ENCODE results near the gene DUS3L.

DNA sequence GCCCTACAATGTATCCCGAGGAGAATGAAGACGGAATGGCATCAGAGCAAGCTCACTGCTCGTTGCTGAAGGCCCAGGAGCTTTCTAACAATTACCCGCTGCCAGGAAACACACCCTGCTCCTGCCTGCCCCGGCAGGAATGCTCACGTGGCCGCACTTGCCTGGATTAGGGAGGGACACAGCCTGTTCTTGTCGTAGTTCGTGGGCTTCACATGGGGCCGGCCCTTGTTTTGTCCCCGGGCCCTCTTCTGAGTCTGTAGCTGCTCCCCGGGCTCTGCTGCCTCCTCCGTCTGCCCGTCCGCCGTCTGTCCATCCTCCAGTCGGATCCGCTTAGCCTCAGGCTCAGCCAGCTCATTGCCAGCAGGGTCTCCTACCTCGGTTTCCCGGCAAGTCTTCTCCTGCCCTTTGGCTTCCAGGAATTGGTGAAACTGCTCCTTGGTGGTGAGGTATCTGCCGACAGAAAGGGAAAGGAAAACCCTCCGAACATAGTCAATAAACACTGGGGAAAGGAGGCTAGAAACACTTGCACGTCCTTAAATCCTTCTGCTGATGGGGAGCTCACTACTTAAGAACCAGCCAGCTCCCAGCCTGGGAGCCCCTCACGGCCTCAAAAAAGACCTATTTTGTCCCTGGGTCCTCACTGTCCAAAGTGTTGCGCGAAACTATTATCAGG is 941 bp downstream of the DUS3L start:
- TF ChIP-seq, protein P1, sequence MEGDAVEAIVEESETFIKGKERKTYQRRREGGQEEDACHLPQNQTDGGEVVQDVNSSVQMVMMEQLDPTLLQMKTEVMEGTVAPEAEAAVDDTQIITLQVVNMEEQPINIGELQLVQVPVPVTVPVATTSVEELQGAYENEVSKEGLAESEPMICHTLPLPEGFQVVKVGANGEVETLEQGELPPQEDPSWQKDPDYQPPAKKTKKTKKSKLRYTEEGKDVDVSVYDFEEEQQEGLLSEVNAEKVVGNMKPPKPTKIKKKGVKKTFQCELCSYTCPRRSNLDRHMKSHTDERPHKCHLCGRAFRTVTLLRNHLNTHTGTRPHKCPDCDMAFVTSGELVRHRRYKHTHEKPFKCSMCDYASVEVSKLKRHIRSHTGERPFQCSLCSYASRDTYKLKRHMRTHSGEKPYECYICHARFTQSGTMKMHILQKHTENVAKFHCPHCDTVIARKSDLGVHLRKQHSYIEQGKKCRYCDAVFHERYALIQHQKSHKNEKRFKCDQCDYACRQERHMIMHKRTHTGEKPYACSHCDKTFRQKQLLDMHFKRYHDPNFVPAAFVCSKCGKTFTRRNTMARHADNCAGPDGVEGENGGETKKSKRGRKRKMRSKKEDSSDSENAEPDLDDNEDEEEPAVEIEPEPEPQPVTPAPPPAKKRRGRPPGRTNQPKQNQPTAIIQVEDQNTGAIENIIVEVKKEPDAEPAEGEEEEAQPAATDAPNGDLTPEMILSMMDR (IDR thresholded peaks at IDR 0.05; ENCODE audit: insufficient read depth, low read length): no peak
- TF ChIP-seq SPI1 (IDR thresholded peaks at IDR 0.05; ENCODE audit: borderline replicate concordance, low read depth) (no peak), POLR2AphosphoS5 (IDR thresholded peaks at IDR 0.05; ENCODE audit: low read depth) (no peak), GABPA (IDR thresholded peaks at IDR 0.05; ENCODE audit: low read depth) (no peak)
- TF ChIP-seq, protein P2, sequence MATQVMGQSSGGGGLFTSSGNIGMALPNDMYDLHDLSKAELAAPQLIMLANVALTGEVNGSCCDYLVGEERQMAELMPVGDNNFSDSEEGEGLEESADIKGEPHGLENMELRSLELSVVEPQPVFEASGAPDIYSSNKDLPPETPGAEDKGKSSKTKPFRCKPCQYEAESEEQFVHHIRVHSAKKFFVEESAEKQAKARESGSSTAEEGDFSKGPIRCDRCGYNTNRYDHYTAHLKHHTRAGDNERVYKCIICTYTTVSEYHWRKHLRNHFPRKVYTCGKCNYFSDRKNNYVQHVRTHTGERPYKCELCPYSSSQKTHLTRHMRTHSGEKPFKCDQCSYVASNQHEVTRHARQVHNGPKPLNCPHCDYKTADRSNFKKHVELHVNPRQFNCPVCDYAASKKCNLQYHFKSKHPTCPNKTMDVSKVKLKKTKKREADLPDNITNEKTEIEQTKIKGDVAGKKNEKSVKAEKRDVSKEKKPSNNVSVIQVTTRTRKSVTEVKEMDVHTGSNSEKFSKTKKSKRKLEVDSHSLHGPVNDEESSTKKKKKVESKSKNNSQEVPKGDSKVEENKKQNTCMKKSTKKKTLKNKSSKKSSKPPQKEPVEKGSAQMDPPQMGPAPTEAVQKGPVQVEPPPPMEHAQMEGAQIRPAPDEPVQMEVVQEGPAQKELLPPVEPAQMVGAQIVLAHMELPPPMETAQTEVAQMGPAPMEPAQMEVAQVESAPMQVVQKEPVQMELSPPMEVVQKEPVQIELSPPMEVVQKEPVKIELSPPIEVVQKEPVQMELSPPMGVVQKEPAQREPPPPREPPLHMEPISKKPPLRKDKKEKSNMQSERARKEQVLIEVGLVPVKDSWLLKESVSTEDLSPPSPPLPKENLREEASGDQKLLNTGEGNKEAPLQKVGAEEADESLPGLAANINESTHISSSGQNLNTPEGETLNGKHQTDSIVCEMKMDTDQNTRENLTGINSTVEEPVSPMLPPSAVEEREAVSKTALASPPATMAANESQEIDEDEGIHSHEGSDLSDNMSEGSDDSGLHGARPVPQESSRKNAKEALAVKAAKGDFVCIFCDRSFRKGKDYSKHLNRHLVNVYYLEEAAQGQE (IDR thresholded peaks at IDR 0.05; ENCODE audit: insufficient replicate concordance, low read depth): no peak

Measured in HL-60 (cell line).